Testis (tissue), 3 donors: Measurements from ENCODE around the gene ANKRD7. TPM values are rescaled to one million over a fixed set of nuclear protein-coding genes. Genes with fewer than 3 reads are reported as not detected.

ENCODE experiments used
- DNase-seq: peaks from one replicate; pipeline ENCODE4 v3.0.0-alpha.2; 2019
- H3K27ac ChIP-seq, 2 donors: fragments of 200-600 bp; sonication (generic); one replicate each; pipeline ENCODE4 v1.5.1; 2019
- H3K27me3 ChIP-seq: fragments of 200-600 bp; sonication (generic); one replicate; pipeline ENCODE4 v1.5.1; 2019
- H3K36me3 ChIP-seq: fragments of 200-600 bp; sonication (generic); one replicate; pipeline ENCODE4 v1.5.1; 2017; ENCODE audit warnings: low read depth; ENCODE audit errors: missing control alignments
- H3K4me1 ChIP-seq: fragments of 200-600 bp; sonication (generic); one replicate; pipeline ENCODE4 v1.5.1; 2019
- H3K4me3 ChIP-seq, 2 donors: fragments of 200-600 bp; sonication (generic); one replicate each; pipeline ENCODE4 v1.5.1; 2017 to 2019
- H3K9me3 ChIP-seq: fragments of 200-600 bp; sonication (generic); one replicate; pipeline ENCODE4 v1.5.1; 2017
- POLR2A ChIP-seq: fragments of 450-650 bp; IDR thresholded peaks from one replicate; pipeline ENCODE4 v1.6.1; 2017; ENCODE audit warnings: antibody characterized with exemption, mild to moderate bottlenecking, moderate library complexity
- WGBS, 2 donors: methylation state at CpG; one replicate each; pipeline ENCODE4 v1.1.5; 2018; 5-methylcytosine and 5-hydroxymethylcytosine counted together
- intact Hi-C: fragments of 100-400 bp; cut with DNase I; formaldehyde crosslinking; loops from one replicate; pipeline ENCODE4 v1.15.1; 2023; ENCODE audit warnings: low total_unique reads
- polyA plus RNA-seq: library from polyadenylated mRNA; stranded (reverse); fragments of 350-450 nt; fragmentation: Illumina TruSeq; extraction: RNeasy Lipid Tissue Mini Kit (QIAGEN cat#74804); gene quantifications from one replicate; pipeline ENCODE4 v1.2.3, GENCODE V29; 2014; ENCODE audit warnings: low read depth, low replicate concordance; ENCODE audit not compliant: insufficient read depth
- total RNA-seq, 2 donors: library from RNA; depleted of rRNA; stranded (reverse); fragments of >200 nt; gene quantifications; one replicate each; pipeline ENCODE4 v1.2.3, GENCODE V29; 2016
- TF ChIP-seq, protein P1 (sequence below), 3 experiments: fragments of 450-650 bp in 2 of 3; fragments of 200-600 bp in 1 of 3; sonication (generic) in 1 of 3; IDR thresholded peaks; one replicate each; pipeline ENCODE4 v1.5.1; 2016 to 2019; ENCODE audit warnings: antibody characterized with exemption in 3 of 3, mild to moderate bottlenecking in 2 of 3, moderate library complexity in 1 of 3

Gene ANKRD7
- total and polyA plus RNA-seq, 3 donors from 2014 or later = 503 to 1,292 (median 598) TPM

DNA sequence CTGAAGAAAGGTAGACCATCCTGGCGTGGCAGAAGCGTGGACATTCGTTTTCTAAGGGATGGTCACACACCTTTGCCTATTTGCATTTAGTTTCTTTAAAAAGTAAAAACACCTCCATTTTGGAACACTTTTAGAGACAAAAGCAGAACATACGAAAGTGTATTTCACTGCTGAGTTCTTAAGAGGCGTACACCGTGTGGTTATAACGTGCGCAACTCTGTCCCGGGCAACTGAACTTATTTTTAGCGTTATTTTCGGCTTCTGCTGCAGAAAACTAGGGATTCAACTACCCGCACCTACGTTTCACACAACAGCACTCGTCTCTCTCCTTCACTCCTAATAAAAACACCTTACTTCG, 41.1 kb upstream of the ANKRD7 start:
- Histone ChIP-seq H3K4me1 (peaks cover 9% of the 10 kb centered on the region), H3K4me3 (peak overlapping the region; percentile 85 to 94), H3K27ac (peak overlapping the region; percentile 89 to 93), H3K36me3 (no peaks in the 10 kb centered on the region), H3K27me3 (no peaks in the 10 kb centered on the region), H3K9me3 (no peaks in the 10 kb centered on the region)
- 0 to 1% methylated on average over 15 of the region's 15 CpGs for WGBS, 2 donors
- intact Hi-C loops = no loop called here
- DNase-seq = no peak
- TF ChIP-seq, protein P1, sequence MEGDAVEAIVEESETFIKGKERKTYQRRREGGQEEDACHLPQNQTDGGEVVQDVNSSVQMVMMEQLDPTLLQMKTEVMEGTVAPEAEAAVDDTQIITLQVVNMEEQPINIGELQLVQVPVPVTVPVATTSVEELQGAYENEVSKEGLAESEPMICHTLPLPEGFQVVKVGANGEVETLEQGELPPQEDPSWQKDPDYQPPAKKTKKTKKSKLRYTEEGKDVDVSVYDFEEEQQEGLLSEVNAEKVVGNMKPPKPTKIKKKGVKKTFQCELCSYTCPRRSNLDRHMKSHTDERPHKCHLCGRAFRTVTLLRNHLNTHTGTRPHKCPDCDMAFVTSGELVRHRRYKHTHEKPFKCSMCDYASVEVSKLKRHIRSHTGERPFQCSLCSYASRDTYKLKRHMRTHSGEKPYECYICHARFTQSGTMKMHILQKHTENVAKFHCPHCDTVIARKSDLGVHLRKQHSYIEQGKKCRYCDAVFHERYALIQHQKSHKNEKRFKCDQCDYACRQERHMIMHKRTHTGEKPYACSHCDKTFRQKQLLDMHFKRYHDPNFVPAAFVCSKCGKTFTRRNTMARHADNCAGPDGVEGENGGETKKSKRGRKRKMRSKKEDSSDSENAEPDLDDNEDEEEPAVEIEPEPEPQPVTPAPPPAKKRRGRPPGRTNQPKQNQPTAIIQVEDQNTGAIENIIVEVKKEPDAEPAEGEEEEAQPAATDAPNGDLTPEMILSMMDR (IDR thresholded peaks at IDR 0.05) = no peak
- no peak for TF ChIP-seq POLR2A

DNA sequence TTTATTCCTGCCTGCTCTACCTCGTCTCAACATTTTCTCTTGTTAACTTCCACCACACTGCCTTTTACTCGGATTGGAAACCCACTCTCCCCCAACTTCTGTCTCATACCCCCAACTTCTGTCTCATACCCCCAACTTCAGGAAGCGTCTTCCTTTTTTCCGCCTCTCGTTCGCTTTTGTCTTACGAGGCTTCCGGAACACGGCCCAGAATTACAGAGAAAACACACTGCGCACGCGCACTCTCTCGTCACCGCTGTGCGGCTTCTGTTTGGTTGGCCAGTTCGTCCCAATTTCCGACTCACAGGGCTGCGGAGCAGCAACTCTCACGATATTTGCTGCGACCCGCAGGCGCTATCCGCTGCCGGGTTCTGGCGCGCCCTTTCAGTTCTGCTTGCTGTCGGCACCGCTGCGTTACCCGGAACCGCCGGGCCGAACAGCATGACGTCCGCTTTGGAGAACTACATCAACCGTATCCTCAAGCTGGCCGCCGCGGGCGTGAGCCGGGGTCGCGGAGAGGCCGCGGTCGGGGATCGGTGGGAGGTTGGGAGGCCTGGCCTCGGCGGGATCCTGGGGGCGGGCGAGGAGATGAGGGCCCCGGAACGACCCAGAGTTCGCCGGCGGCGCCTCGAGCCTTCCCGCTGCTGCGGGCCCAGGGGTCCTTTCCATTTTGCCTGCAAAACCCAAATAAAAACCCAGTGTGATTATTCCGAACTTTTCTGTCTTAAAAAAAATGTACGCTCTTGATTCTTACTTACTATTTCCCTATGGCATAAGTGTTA, 40.5 kb upstream of the ANKRD7 start, which contains the start of gene LSM8:
Gene LSM8, plus strand, starts transcription at position 379 of the 779 bp plus-strand sequence. Its CDS starts 60 bp downstream, at position 439.
- WGBS, 2 donors = 0 to 1% methylated on average over 49 to 59 of the region's 62 CpGs
- Histone ChIP-seq H3K27ac (peak within 1 kb of the TSS; percentile 89 to 93), H3K36me3 (no peaks in the 10 kb centered on the region), H3K27me3 (no peaks in the 10 kb centered on the region), H3K4me3 (peak within 1 kb of the TSS; percentile 85 to 94), H3K9me3 (no peaks in the 10 kb centered on the region), H3K4me1 (peaks cover 9% of the 10 kb centered on the region)
- peak; percentile 98 for DNase-seq
- peak; percentile 56 for TF ChIP-seq POLR2A
- TF ChIP-seq, protein P1 (IDR thresholded peaks at IDR 0.05) = no peak
- intact Hi-C loops = no loop called here

- 2 to 3% methylated on average over 10 of the region's 10 CpGs for WGBS, 2 donors
These were observed 40.0 kb upstream of the ANKRD7 start for GRCh38 chr7:118184565-118184940.

DNA sequence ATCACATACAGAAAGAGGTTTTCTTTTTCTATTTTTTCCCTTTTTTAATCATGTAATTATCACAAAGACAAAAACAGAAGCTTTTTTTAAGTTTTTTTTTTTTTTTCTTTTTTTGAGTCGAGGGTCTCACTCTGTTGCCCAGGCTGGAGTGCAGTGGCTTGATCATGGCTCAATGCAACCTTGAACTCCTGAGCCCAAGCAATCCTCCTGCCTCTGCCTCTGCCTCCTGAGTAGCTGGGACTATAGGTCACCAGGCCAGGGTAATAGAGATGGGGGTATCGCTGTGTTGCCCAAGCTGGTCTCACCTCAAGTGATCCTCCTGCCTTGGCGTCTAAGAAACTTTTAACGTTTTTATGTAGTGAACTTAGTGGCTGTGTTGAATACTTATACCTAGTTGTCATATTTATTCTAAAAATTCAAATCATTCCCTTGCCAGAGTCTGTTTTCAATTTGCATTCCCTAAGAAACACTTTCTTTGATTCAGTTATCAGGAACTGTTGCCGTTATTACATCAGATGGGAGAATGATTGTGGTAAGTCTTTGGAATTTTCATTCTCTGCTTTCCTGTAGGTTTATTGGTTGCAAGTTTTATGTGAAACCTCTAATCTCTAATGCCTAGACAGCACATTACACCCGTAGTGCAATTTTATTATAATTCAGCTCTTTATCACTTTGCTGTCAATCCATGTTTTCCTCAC, 39.2 kb upstream of the ANKRD7 start:
- whole genome bisulfite sequencing, 2 donors = 50 to 54% methylated on average over 6 of the region's 6 CpGs
- no peak for DNase-seq
- no peak for TF ChIP-seq POLR2A
- TF ChIP-seq, protein P1 (IDR thresholded peaks at IDR 0.05) = no peak
- no peaks in the 10 kb centered on the region for H3K27me3 ChIP-seq
- peaks cover 9% of the 10 kb centered on the region for H3K4me1 ChIP-seq
- H3K36me3 ChIP-seq = no peaks in the 10 kb centered on the region
- intact Hi-C loops = no loop called here
- peak overlapping the region in 1 of 2 donors; percentile 85 for H3K4me3 ChIP-seq
- H3K27ac ChIP-seq = no peak overlapping the region
- no peaks in the 10 kb centered on the region for H3K9me3 ChIP-seq

More at GRCh38 chr7:118184565-118184940, 40.0 kb upstream of the ANKRD7 start:
- Histone ChIP-seq H3K27me3 (no peaks in the 10 kb centered on the region), H3K9me3 (no peaks in the 10 kb centered on the region), H3K36me3 (no peaks in the 10 kb centered on the region), H3K4me3 (peak overlapping the region; percentile 85 to 94), H3K27ac (peak overlapping the region; percentile 89 to 93), H3K4me1 (peaks cover 9% of the 10 kb centered on the region)
- intact Hi-C loops = no loop called here
- no peak for TF ChIP-seq POLR2A
- TF ChIP-seq, protein P1 (IDR thresholded peaks at IDR 0.05) = no peak
- no peak for DNase-seq
